B cell (primary cell): ENCODE results near the gene ANKS1A. TPM values are rescaled to one million over a fixed set of nuclear protein-coding genes. Genes with fewer than 3 reads are reported as not detected.

Experiments used
- ATAC-seq: fragments of 200-7000 bp; cut with Tn5 transposase; one replicate; pipeline ENCODE4 v1.10.0; 2021; ENCODE audit warnings: low read depth, mild to moderate bottlenecking, moderate number of reproducible peaks, moderate library complexity
- CTCF ChIA-PET: fragments of 350-600 bp; sonication (Branson Sonifier 250); formaldehyde crosslinking; loops from one replicate; lab custom pipeline; 2021; ENCODE audit warnings: antibody characterized with exemption, inconsistent platforms; lab: Charles Lee
- POLR2A ChIA-PET: fragments of 350-600 bp; sonication (Branson Sonifier 250); formaldehyde crosslinking; loops from one replicate; lab custom pipeline; 2021; ENCODE audit warnings: antibody characterized with exemption; lab: Charles Lee
- DNase-seq: peaks from one replicate; pipeline ENCODE4 v3.0.0; 2013
- H2AFZ ChIP-seq: 2 replicates; pipeline ENCODE4 v1.6.1; 2012; ENCODE audit warnings: mild to moderate bottlenecking, low read depth, low read length; ENCODE audit not compliant: insufficient read depth, poor library complexity, severe bottlenecking
- H3K27ac ChIP-seq, 2 donors: 1 replicate in 1 of 2; 2 replicates in 1 of 2; pipeline ENCODE4 v1.5.1; 2012 to 2013; ENCODE audit warnings: low read length in 2 of 2, mild to moderate bottlenecking in 2 of 2, moderate library complexity in 1 of 2
- H3K27me3 ChIP-seq, 4 experiments: fragments of 200-600 bp in 1 of 4; sonication (generic) in 1 of 4; replicated peaks in 1 of 4; 1 replicate in 2 of 4; 2 replicates in 2 of 4; pipeline versions ENCODE4 v1.6.1 to v1.7.0; 2013 to 2016; ENCODE audit warnings: low read length in 3 of 4, mild to moderate bottlenecking in 2 of 4, mixed read lengths in 1 of 4, moderate library complexity in 1 of 4; ENCODE audit not compliant: insufficient read depth in 4 of 4, control insufficient read depth in 3 of 4; ENCODE audit errors: control extremely low read depth in 1 of 4
- H3K36me3 ChIP-seq, 2 experiments: replicated peaks in 1 of 2; 1 replicate in 1 of 2; 2 replicates in 1 of 2; pipeline versions ENCODE4 v1.6.1 to v1.7.1; 2013; ENCODE audit warnings: low read length in 1 of 2; ENCODE audit not compliant: insufficient read depth in 2 of 2, control insufficient read depth in 1 of 2; ENCODE audit errors: control extremely low read depth in 1 of 2, extremely low read depth in 1 of 2
- H3K4me1 ChIP-seq, 2 donors: fragments of 200-600 bp in 1 of 2; sonication (generic) in 1 of 2; 1 replicate in 1 of 2; 2 replicates in 1 of 2; pipeline versions ENCODE4 v1.5.1 to v1.6.1; 2013 to 2017; ENCODE audit warnings: low read length in 2 of 2; ENCODE audit not compliant: control insufficient read depth in 2 of 2, insufficient read depth in 2 of 2
- H3K4me2 ChIP-seq: replicated peaks from 2 replicates; pipeline ENCODE3; 2012; ENCODE audit warnings: mild to moderate bottlenecking, low read depth, low read length; ENCODE audit not compliant: poor library complexity, severe bottlenecking
- H3K4me3 ChIP-seq, 5 experiments: fragments of 200-600 bp in 1 of 5; sonication (generic) in 1 of 5; 1 replicate in 3 of 5; 2 replicates in 2 of 5; pipeline versions ENCODE4 v1.5.1 to v1.7.0; 2011 to 2016; ENCODE audit warnings: low read length in 4 of 5, mild to moderate bottlenecking in 4 of 5, low read depth in 2 of 5, control low read depth in 1 of 5, moderate library complexity in 1 of 5; ENCODE audit not compliant: insufficient read depth in 1 of 5; ENCODE audit errors: control extremely low read depth in 1 of 5, extremely low read depth in 1 of 5
- H3K79me2 ChIP-seq: fragments of 200-600 bp; sonication (generic); one replicate; pipeline ENCODE4 v1.6.0; 2016; ENCODE audit warnings: low read length; ENCODE audit not compliant: control insufficient read depth, insufficient read depth
- H3K9ac ChIP-seq: fragments of 200-600 bp; sonication (generic); 2 replicates; pipeline ENCODE4 v1.6.1; 2017; ENCODE audit warnings: mild to moderate bottlenecking, low read length, moderate library complexity
- H3K9me3 ChIP-seq, 3 donors: one replicate each; pipeline versions ENCODE4 v1.6.1 to v1.7.1; 2013; ENCODE audit warnings: low read length in 2 of 3; ENCODE audit not compliant: control insufficient read depth in 2 of 3, insufficient read depth in 1 of 3; ENCODE audit errors: control extremely low read depth in 1 of 3
- H4K20me1 ChIP-seq: 2 replicates; pipeline ENCODE4 v1.6.0; 2012; ENCODE audit warnings: mild to moderate bottlenecking, low read length; ENCODE audit not compliant: insufficient read depth, control insufficient read depth, poor library complexity, severe bottlenecking
- H3K27ac Mint-ChIP-seq: one replicate; pipeline ENCODE4 v1.8.0; 2021; ENCODE audit warnings: mixed read lengths
- H3K27me3 Mint-ChIP-seq: one replicate; pipeline ENCODE4 v1.8.0; 2021; ENCODE audit warnings: mixed read lengths
- H3K4me1 Mint-ChIP-seq: one replicate; pipeline ENCODE4 v1.8.0; 2021; ENCODE audit warnings: mixed read lengths
- H3K4me3 Mint-ChIP-seq: one replicate; pipeline ENCODE4 v1.8.0; 2021; ENCODE audit warnings: mixed read lengths
- H3K9me3 Mint-ChIP-seq: one replicate; pipeline ENCODE4 v1.8.0; 2022; ENCODE audit warnings: mixed read lengths; ENCODE audit not compliant: insufficient read depth
- CTCF ChIP-seq: fragments of 200-600 bp; IDR thresholded peaks from one replicate; pipeline ENCODE4 v1.8.0; 2022; ENCODE audit warnings: antibody characterized with exemption, mild to moderate bottlenecking
- EZH2 ChIP-seq: IDR thresholded peaks from 2 replicates; pipeline ENCODE4 v1.6.1; 2012; ENCODE audit warnings: borderline replicate concordance, low read depth, mild to moderate bottlenecking, moderate library complexity, low read length; ENCODE audit not compliant: insufficient read depth, poor library complexity, severe bottlenecking
- WGBS: methylation state at CpG from one replicate; pipeline ENCODE4 v1.1.5; 2013; ENCODE audit warnings: missing lambda C conversion rate; ENCODE audit not compliant: insufficient coverage; 5-methylcytosine and 5-hydroxymethylcytosine counted together
- intact Hi-C: fragments of 100-400 bp; cut with micrococcal nuclease; formaldehyde crosslinking; loops from one replicate; pipeline ENCODE4 v1.10.0; 2022
- polyA plus RNA-seq: library from polyadenylated mRNA; depleted of rRNA; stranded (reverse); fragments of >200 nt; gene quantifications from 2 replicates; pipeline ENCODE4 v1.2.3, GENCODE V29; 2012
- total RNA-seq, 2 donors: library from RNA; stranded (reverse); fragments of 120-200 nt in 1 of 2; gene quantifications; 1 replicate in 1 of 2; 2 replicates in 1 of 2; pipeline versions ENCODE4 v1.2.3 to v1.2.4, GENCODE V29; 2013 to 2022

The ANKS1A gene
- total and polyA plus RNA-seq, 2 donors (not counting 1 experiment from before 2014, with no cell fraction given) = 3.4 to 19.7 TPM

DNA sequence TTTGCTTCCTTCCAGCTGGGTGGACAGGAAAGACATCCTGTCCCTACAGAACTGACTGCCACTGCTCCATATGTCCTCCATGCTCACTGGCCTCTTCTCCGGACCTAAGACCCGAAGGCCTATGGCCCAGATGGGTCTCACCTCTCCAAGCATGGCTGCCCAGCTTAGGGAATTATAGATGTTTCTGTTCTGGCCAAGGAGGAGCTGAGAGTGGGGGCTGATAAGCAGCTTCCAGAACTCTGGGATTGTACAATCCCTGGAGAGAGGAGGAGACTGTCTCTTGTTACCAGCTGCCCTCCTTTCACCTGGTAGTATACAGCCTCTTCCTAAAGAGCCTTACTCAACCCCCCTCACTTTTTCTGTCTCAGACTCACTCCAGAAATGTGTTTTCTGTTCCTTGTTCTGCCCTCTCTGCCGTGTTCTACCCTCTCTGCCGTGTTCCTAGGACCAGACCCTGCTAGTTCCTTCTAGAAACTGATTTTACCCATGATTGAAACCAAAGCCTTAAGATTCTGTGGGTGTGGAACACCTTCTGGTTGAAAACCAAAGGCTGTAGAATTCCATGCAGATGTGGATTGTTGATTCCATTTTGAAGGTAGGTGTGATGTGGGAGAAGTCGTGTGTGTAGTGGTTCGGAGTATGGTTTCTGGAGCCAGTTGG lies 28.7 kb downstream of the ANKS1A start:
- WGBS = no CpG with 5 or more reads among the region's 6 CpGs
- intact Hi-C loops = no loop called here
- Histone ChIP-seq H3K36me3 (peaks cover 0 to 3% of the 10 kb centered on the region in 2 experiments), H4K20me1 (peaks cover 17% of the 10 kb centered on the region), H3K9me3 (no peaks in the 10 kb centered on the region), H3K9ac (no peak overlapping the region), H3K4me3 (no peak overlapping the region), H3K79me2 (no peaks in the 10 kb centered on the region), H2AFZ (no peak overlapping the region), H3K27ac (no peak overlapping the region), H3K4me1 (peaks cover 5 to 7% of the 10 kb centered on the region in 2 donors), H3K27me3 (no peaks in the 10 kb centered on the region), H3K4me2 (no peak overlapping the region)
- DNase-seq (no peak), ATAC-seq (no peak)
- Mint-ChIP-seq H3K9me3 (no peaks in the 10 kb centered on the region), H3K4me3 (no peak overlapping the region), H3K4me1 (peaks cover 5% of the 10 kb centered on the region), H3K27me3 (no peaks in the 10 kb centered on the region), H3K27ac (no peak overlapping the region)
- ChIA-PET POLR2A (no interaction called here), CTCF (no interaction called here)
- no peak for TF ChIP-seq CTCF
- no peak for TF ChIP-seq EZH2

- Histone ChIP-seq H3K9ac (no peak overlapping the region), H3K27ac (no peak overlapping the region), H4K20me1 (peaks cover 10% of the 10 kb centered on the region), H3K27me3 (no peaks in the 10 kb centered on the region), H3K79me2 (no peaks in the 10 kb centered on the region), H2AFZ (no peak overlapping the region), H3K4me2 (no peak overlapping the region), H3K36me3 (peaks cover 0 to 3% of the 10 kb centered on the region in 2 experiments), H3K4me3 (no peak overlapping the region), H3K4me1 (no peaks in the 10 kb centered on the region), H3K9me3 (no peaks in the 10 kb centered on the region)
- Mint-ChIP-seq H3K4me1 (no peaks in the 10 kb centered on the region), H3K27ac (no peak overlapping the region), H3K9me3 (no peaks in the 10 kb centered on the region), H3K27me3 (no peaks in the 10 kb centered on the region), H3K4me3 (no peak overlapping the region)
- intact Hi-C loops = no loop called here
- ChIA-PET POLR2A (no interaction called here), CTCF (no interaction called here)
- DNase-seq = no peak
- WGBS = 100% methylated on average over 1 of the region's 1 CpG
- no peak for ATAC-seq
- no peak for TF ChIP-seq CTCF
- no peak for TF ChIP-seq EZH2
Measured at GRCh38 chr6:34919651-34920050, 30.6 kb downstream of the ANKS1A start.
